ENCODE results near the gene PACRG.

PACRG gene

GRCh38 chr6:163094881-163095280, 367.1 kb downstream of the PACRG start:
- Histone ChIP-seq H3K27ac (ENCODE audit: low read depth, low read length) (no peak overlapping the region), H3K4me1 (ENCODE audit: insufficient read depth, low read length) (no peaks in the 10 kb centered on the region), H3K36me3 (ENCODE audit: insufficient read depth, low read length) (no peaks in the 10 kb centered on the region), H3K27me3 (ENCODE audit: control insufficient read depth in 1 of 2, insufficient read depth in 2 of 2, low read length in 2 of 2) (no peaks in the 10 kb centered on the region), H3K9ac (ENCODE audit: low read length) (no peak overlapping the region), H3K9me3 (ENCODE audit: low read length) (no peaks in the 10 kb centered on the region), H3K4me3 (ENCODE audit: low read depth in 1 of 2, low read length in 2 of 2) (no peak overlapping the region)

GRCh38 chr6:163095401-163095800, 367.6 kb downstream of the PACRG start:
- H3K4me3 ChIP-seq (ENCODE audit: low read depth in 1 of 2, low read length in 2 of 2): no peak overlapping the region
- H3K36me3 ChIP-seq (ENCODE audit: insufficient read depth, low read length): no peaks in the 10 kb centered on the region
- no peaks in the 10 kb centered on the region for H3K9me3 ChIP-seq (ENCODE audit: low read length)
- H3K27me3 ChIP-seq (ENCODE audit: control insufficient read depth in 1 of 2, insufficient read depth in 2 of 2, low read length in 2 of 2): no peaks in the 10 kb centered on the region
- no peak overlapping the region for H3K27ac ChIP-seq (ENCODE audit: low read depth, low read length)
- no peaks in the 10 kb centered on the region for H3K4me1 ChIP-seq (ENCODE audit: insufficient read depth, low read length)
- H3K9ac ChIP-seq (ENCODE audit: low read length): no peak overlapping the region

GRCh38 chr6:163098827-163099479, 371.2 kb downstream of the PACRG start:
- Histone ChIP-seq H3K36me3 (ENCODE audit: insufficient read depth, low read length) (no peaks in the 10 kb centered on the region), H3K27me3 (ENCODE audit: control insufficient read depth in 1 of 2, insufficient read depth in 2 of 2, low read length in 2 of 2) (no peaks in the 10 kb centered on the region), H3K4me3 (ENCODE audit: low read depth in 1 of 2, low read length in 2 of 2) (no peak overlapping the region), H3K4me1 (ENCODE audit: insufficient read depth, low read length) (no peaks in the 10 kb centered on the region), H3K9ac (ENCODE audit: low read length) (no peak overlapping the region), H3K27ac (ENCODE audit: low read depth, low read length) (no peak overlapping the region), H3K9me3 (ENCODE audit: low read length) (no peaks in the 10 kb centered on the region)

- Histone ChIP-seq H3K4me1 (ENCODE audit: insufficient read depth, low read length) (no peaks in the 10 kb centered on the region), H3K27ac (ENCODE audit: low read depth, low read length) (no peak overlapping the region), H3K9ac (ENCODE audit: low read length) (no peak overlapping the region)
Observed at GRCh38 chr6:163099621-163100171, 371.9 kb downstream of the PACRG start.

GRCh38 chr6:163100259-163100658, 372.5 kb downstream of the PACRG start:
- H3K9ac ChIP-seq (ENCODE audit: low read length): no peak overlapping the region
- H3K4me1 ChIP-seq (ENCODE audit: insufficient read depth, low read length): no peaks in the 10 kb centered on the region
- no peaks in the 10 kb centered on the region for H3K9me3 ChIP-seq (ENCODE audit: low read length)
- no peaks in the 10 kb centered on the region for H3K36me3 ChIP-seq (ENCODE audit: insufficient read depth, low read length)
- no peaks in the 10 kb centered on the region for H3K27me3 ChIP-seq (ENCODE audit: control insufficient read depth in 1 of 2, insufficient read depth in 2 of 2, low read length in 2 of 2)
- H3K4me3 ChIP-seq (ENCODE audit: low read depth in 1 of 2, low read length in 2 of 2): no peak overlapping the region
- no peak overlapping the region for H3K27ac ChIP-seq (ENCODE audit: low read depth, low read length)

More at GRCh38 chr6:163099621-163100171, 371.9 kb downstream of the PACRG start:
- no peaks in the 10 kb centered on the region for H3K27me3 ChIP-seq (ENCODE audit: control insufficient read depth in 1 of 2, insufficient read depth in 2 of 2, low read length in 2 of 2)
- no peaks in the 10 kb centered on the region for H3K36me3 ChIP-seq (ENCODE audit: insufficient read depth, low read length)
- H3K9me3 ChIP-seq (ENCODE audit: low read length): no peaks in the 10 kb centered on the region
- no peak overlapping the region for H3K4me3 ChIP-seq (ENCODE audit: low read depth in 1 of 2, low read length in 2 of 2)

- Histone ChIP-seq H3K27ac (ENCODE audit: low read depth, low read length) (no peak overlapping the region), H3K4me3 (ENCODE audit: low read depth in 1 of 2, low read length in 2 of 2) (no peak overlapping the region), H3K4me1 (ENCODE audit: insufficient read depth, low read length) (no peaks in the 10 kb centered on the region), H3K36me3 (ENCODE audit: insufficient read depth, low read length) (no peaks in the 10 kb centered on the region), H3K9me3 (ENCODE audit: low read length) (no peaks in the 10 kb centered on the region), H3K9ac (ENCODE audit: low read length) (no peak overlapping the region), H3K27me3 (ENCODE audit: control insufficient read depth in 1 of 2, insufficient read depth in 2 of 2, low read length in 2 of 2) (no peaks in the 10 kb centered on the region)
Observed at GRCh38 chr6:163113358-163113962, 385.7 kb downstream of the PACRG start.

- H3K4me3 ChIP-seq (ENCODE audit: low read depth in 1 of 2, low read length in 2 of 2): no peak overlapping the region
- H3K27ac ChIP-seq (ENCODE audit: low read depth, low read length): no peak overlapping the region
- H3K9me3 ChIP-seq (ENCODE audit: low read length): no peaks in the 10 kb centered on the region
- no peaks in the 10 kb centered on the region for H3K27me3 ChIP-seq (ENCODE audit: control insufficient read depth in 1 of 2, insufficient read depth in 2 of 2, low read length in 2 of 2)
- no peaks in the 10 kb centered on the region for H3K4me1 ChIP-seq (ENCODE audit: insufficient read depth, low read length)
- no peaks in the 10 kb centered on the region for H3K36me3 ChIP-seq (ENCODE audit: insufficient read depth, low read length)
- H3K9ac ChIP-seq (ENCODE audit: low read length): no peak overlapping the region
Observed at GRCh38 chr6:163118941-163119340, 391.2 kb downstream of the PACRG start.

- no peak overlapping the region for H3K9ac ChIP-seq (ENCODE audit: low read length)
- no peaks in the 10 kb centered on the region for H3K27me3 ChIP-seq (ENCODE audit: control insufficient read depth in 1 of 2, insufficient read depth in 2 of 2, low read length in 2 of 2)
- no peak overlapping the region for H3K4me3 ChIP-seq (ENCODE audit: low read depth in 1 of 2, low read length in 2 of 2)
- no peaks in the 10 kb centered on the region for H3K36me3 ChIP-seq (ENCODE audit: insufficient read depth, low read length)
- H3K27ac ChIP-seq (ENCODE audit: low read depth, low read length): no peak overlapping the region
- no peaks in the 10 kb centered on the region for H3K9me3 ChIP-seq (ENCODE audit: low read length)
- no peaks in the 10 kb centered on the region for H3K4me1 ChIP-seq (ENCODE audit: insufficient read depth, low read length)
Observed at GRCh38 chr6:163120223-163120622, 392.4 kb downstream of the PACRG start.

- Histone ChIP-seq H3K36me3 (ENCODE audit: insufficient read depth, low read length) (no peaks in the 10 kb centered on the region), H3K9me3 (ENCODE audit: low read length) (no peaks in the 10 kb centered on the region), H3K27me3 (ENCODE audit: control insufficient read depth in 1 of 2, insufficient read depth in 2 of 2, low read length in 2 of 2) (no peaks in the 10 kb centered on the region)
Observed at GRCh38 chr6:163121270-163121669, 393.5 kb downstream of the PACRG start.

GRCh38 chr6:163122365-163122764, 394.6 kb downstream of the PACRG start:
- no peak overlapping the region for H3K9ac ChIP-seq (ENCODE audit: low read length)
- no peak overlapping the region for H3K4me3 ChIP-seq (ENCODE audit: low read depth in 1 of 2, low read length in 2 of 2)
- no peak overlapping the region for H3K27ac ChIP-seq (ENCODE audit: low read depth, low read length)
- no peaks in the 10 kb centered on the region for H3K4me1 ChIP-seq (ENCODE audit: insufficient read depth, low read length)
- no peaks in the 10 kb centered on the region for H3K27me3 ChIP-seq (ENCODE audit: control insufficient read depth in 1 of 2, insufficient read depth in 2 of 2, low read length in 2 of 2)
- H3K9me3 ChIP-seq (ENCODE audit: low read length): no peaks in the 10 kb centered on the region
- no peaks in the 10 kb centered on the region for H3K36me3 ChIP-seq (ENCODE audit: insufficient read depth, low read length)

More at GRCh38 chr6:163121270-163121669, 393.5 kb downstream of the PACRG start:
- Histone ChIP-seq H3K27ac (ENCODE audit: low read depth, low read length) (no peak overlapping the region), H3K4me3 (ENCODE audit: low read depth in 1 of 2, low read length in 2 of 2) (no peak overlapping the region), H3K4me1 (ENCODE audit: insufficient read depth, low read length) (no peaks in the 10 kb centered on the region), H3K9ac (ENCODE audit: low read length) (no peak overlapping the region)

GRCh38 chr6:163123098-163123497, 395.3 kb downstream of the PACRG start:
- Histone ChIP-seq H3K4me1 (ENCODE audit: insufficient read depth, low read length) (no peaks in the 10 kb centered on the region), H3K36me3 (ENCODE audit: insufficient read depth, low read length) (no peaks in the 10 kb centered on the region), H3K9ac (ENCODE audit: low read length) (no peak overlapping the region), H3K27ac (ENCODE audit: low read depth, low read length) (no peak overlapping the region), H3K4me3 (ENCODE audit: low read depth in 1 of 2, low read length in 2 of 2) (no peak overlapping the region), H3K27me3 (ENCODE audit: control insufficient read depth in 1 of 2, insufficient read depth in 2 of 2, low read length in 2 of 2) (no peaks in the 10 kb centered on the region), H3K9me3 (ENCODE audit: low read length) (no peaks in the 10 kb centered on the region)

GRCh38 chr6:163126741-163127140, 399.0 kb downstream of the PACRG start:
- Histone ChIP-seq H3K9ac (ENCODE audit: low read length) (no peak overlapping the region), H3K4me1 (ENCODE audit: insufficient read depth, low read length) (no peaks in the 10 kb centered on the region), H3K27ac (ENCODE audit: low read depth, low read length) (no peak overlapping the region), H3K27me3 (ENCODE audit: control insufficient read depth in 1 of 2, insufficient read depth in 2 of 2, low read length in 2 of 2) (no peaks in the 10 kb centered on the region), H3K9me3 (ENCODE audit: low read length) (no peaks in the 10 kb centered on the region), H3K4me3 (ENCODE audit: low read depth in 1 of 2, low read length in 2 of 2) (no peak overlapping the region), H3K36me3 (ENCODE audit: insufficient read depth, low read length) (no peaks in the 10 kb centered on the region)

Measured in muscle layer of colon (tissue), 2 donors.